BJ (cell line): ENCODE results near the gene NXT1. TPM values are rescaled to one million over a fixed set of nuclear protein-coding genes. Genes with fewer than 3 reads are reported as not detected.
A peak's percentile ranks its signal among the peaks of the same experiment; 100 is the strongest.

Experiments used
- CTCF ChIA-PET: fragments of 350-600 bp; formaldehyde crosslinking; extraction: SDS; loops from one replicate; lab custom pipeline; 2021; ENCODE audit warnings: antibody characterized with exemption, inconsistent platforms; lab: Yijun Ruan, JAX
- POLR2A ChIA-PET: fragments of 300-600 bp; sonication (Branson Sonifier 250); formaldehyde crosslinking; extraction: SDS; loops from one replicate; lab custom pipeline; 2021; ENCODE audit warnings: antibody characterized with exemption; lab: Charles Lee
- DNase-seq: peaks from one replicate; pipeline ENCODE4 v3.0.0-alpha.2; 2011; ENCODE audit warnings: low read depth
- H3K27me3 ChIP-seq: 2 replicates; pipeline ENCODE4 v1.6.0; 2011; ENCODE audit warnings: low read length; ENCODE audit not compliant: control insufficient read depth, insufficient read depth
- H3K36me3 ChIP-seq: 2 replicates; pipeline ENCODE4 v1.5.1; 2011; ENCODE audit warnings: low read length; ENCODE audit not compliant: control insufficient read depth, insufficient read depth
- H3K4me3 ChIP-seq: 2 replicates; pipeline ENCODE4 v1.5.1; 2011; ENCODE audit warnings: low read depth, mild to moderate bottlenecking, control low read depth, low read length
- CTCF ChIP-seq: IDR thresholded peaks from 2 replicates; pipeline ENCODE4 v1.5.1; 2011; ENCODE audit warnings: low read depth, mild to moderate bottlenecking, control low read depth, inconsistent platforms, low read length, moderate library complexity; ENCODE audit not compliant: insufficient read depth
- polyA minus RNA-seq: library from RNA; depleted of rRNA, polyadenylated mRNA; stranded (reverse); fragments of >200 nt; gene quantifications from 2 replicates; pipeline ENCODE4 v1.2.3, GENCODE V29; 2011; rRNA and poly(A)+ RNA removed
- polyA plus RNA-seq: library from polyadenylated mRNA; depleted of rRNA; stranded (reverse); fragments of >200 nt; gene quantifications from 2 replicates; pipeline ENCODE4 v1.2.3, GENCODE V29; 2011; rRNA removed

NXT1 gene
- polyA plus RNA-seq = 19.2 and 24.2 TPM in 2 replicates
- 7.4 and 8.7 TPM in 2 replicates for polyA minus RNA-seq

GRCh38 chr20:23350196-23350903 is at the start of gene NXT1:
TSS of gene NXT1 (plus strand) at chr20:23350791. CDS start at chr20:23354042, 3,251 bp downstream.
- no peaks in the 10 kb centered on the region for H3K27me3 ChIP-seq
- peaks cover 2% of the 10 kb centered on the region; the same call in 1 of the 2 replicates for H3K36me3 ChIP-seq
- no peak for TF ChIP-seq CTCF
- ChIA-PET POLR2A (interaction anchor here (0.6 to 1.5 kb wide), 5 partner anchors 9 to 554 kb away, joined by 3 to 15 read pairs (median 6); no protein-coding TSS in a partner anchor), CTCF (interaction anchor here (0.7 to 2.4 kb wide), 7 partner anchors 10 to 660 kb away, joined by 3 to 17 read pairs (median 4); no protein-coding TSS in a partner anchor)
- peak; percentile 95 for DNase-seq
- peak within 1 kb of the TSS; percentile 76 for H3K4me3 ChIP-seq

- Histone ChIP-seq H3K27me3 (peaks cover 3% of the 10 kb centered on the region; the same call in 1 of the 2 replicates), H3K36me3 (no peaks in the 10 kb centered on the region), H3K4me3 (no peak overlapping the region)
- CTCF ChIA-PET = no interaction called here
- no peak for DNase-seq
- TF ChIP-seq CTCF = no peak
- POLR2A ChIA-PET = no interaction called here
Measured at GRCh38 chr20:23301436-23302050, 49.0 kb upstream of the NXT1 start.

GRCh38 chr20:23302386-23302785 is 48.2 kb upstream of the NXT1 start:
- no peak for TF ChIP-seq CTCF

GRCh38 chr20:23302801-23303200 is 47.8 kb upstream of the NXT1 start:
- no peaks in the 10 kb centered on the region for H3K36me3 ChIP-seq
- ChIA-PET POLR2A (no interaction called here), CTCF (no interaction called here)
- H3K4me3 ChIP-seq = no peak overlapping the region
- no peak for DNase-seq
- TF ChIP-seq CTCF = no peak
- no peaks in the 10 kb centered on the region; the same call in 1 of the 2 replicates for H3K27me3 ChIP-seq

More at GRCh38 chr20:23302386-23302785, 48.2 kb upstream of the NXT1 start:
- DNase-seq = no peak
- no peaks in the 10 kb centered on the region for H3K36me3 ChIP-seq
- H3K27me3 ChIP-seq = no peaks in the 10 kb centered on the region; the same call in 1 of the 2 replicates
- CTCF ChIA-PET = no interaction called here
- POLR2A ChIA-PET = no interaction called here
- no peak overlapping the region for H3K4me3 ChIP-seq

GRCh38 chr20:23303325-23304102 is 47.1 kb upstream of the NXT1 start:
- DNase-seq = no peak
- no peak overlapping the region for H3K4me3 ChIP-seq
- no peak for TF ChIP-seq CTCF
- ChIA-PET CTCF (no interaction called here), POLR2A (no interaction called here)
- H3K27me3 ChIP-seq = no peaks in the 10 kb centered on the region; the same call in 1 of the 2 replicates
- no peaks in the 10 kb centered on the region for H3K36me3 ChIP-seq
